HCT116 (cell line): Measurements from ENCODE around the gene CLIP4. TPM values are rescaled to one million over a fixed set of nuclear protein-coding genes. Genes with fewer than 3 reads are reported as not detected.

Experiments
- ATAC-seq: fragments of 200-7000 bp; cut with Tn5 transposase; 2 replicates; pipeline ENCODE4 v1.9.1; 2020; ENCODE audit warnings: mild to moderate bottlenecking, moderate library complexity
- BruUV-seq: library from RNA; stranded (reverse); fragments of 400-500 nt; replicated peaks from 2 replicates; lab custom pipeline; 2021; lab: Mats Ljungman, UMichigan
- CTCF ChIA-PET: fragments of 300-600 bp; sonication (Branson Sonifier 250); formaldehyde crosslinking; loops from one replicate; lab custom pipeline; 2021; ENCODE audit warnings: antibody characterized with exemption; lab: Charles Lee
- POLR2A ChIA-PET: fragments of 300-600, 350-600 bp; sonication (Branson Sonifier 250); formaldehyde crosslinking; loops from one replicate; lab custom pipeline; 2021; ENCODE audit warnings: antibody characterized with exemption; lab: Charles Lee
- RAD21 ChIA-PET, 2 experiments: fragments of 300-600 bp; sonication (Branson Sonifier 250); formaldehyde crosslinking; loops; one replicate each; lab custom pipeline; 2023; ENCODE audit warnings: low total read pairs in 2 of 2; ENCODE audit not compliant: uncharacterized antibody in 2 of 2, unreplicated experiment in 2 of 2, low non-redundant PET in 1 of 2; lab: Charles Lee
- DNase-seq: peaks from one replicate; pipeline ENCODE4 v3.0.0-alpha.2; 2010; ENCODE audit warnings: low read depth, low spot score
- H2AFZ ChIP-seq: fragments of 200-600 bp; shearing (Covaris generic), sonication (generic); 2 replicates; pipeline ENCODE4 v1.6.1; 2017; ENCODE audit warnings: low read depth, mixed run types, mixed read lengths, antibody characterized with exemption, low read length; ENCODE audit not compliant: poor library complexity, severe bottlenecking
- H3K27ac ChIP-seq: 2 replicates; pipeline ENCODE4 v1.5.1; 2012; ENCODE audit warnings: low read depth, low read length
- H3K27me3 ChIP-seq: fragments of 200-600 bp; sonication (generic); 2 replicates; pipeline ENCODE4 v1.6.1; 2016; ENCODE audit warnings: mixed run types, low read length, mixed read lengths; ENCODE audit not compliant: insufficient read depth
- H3K36me3 ChIP-seq, 2 experiments: fragments of 200-500 bp in 1 of 2; fragments of 200-600 bp in 1 of 2; sonication (Bioruptor generic) in 1 of 2; sonication (generic) in 1 of 2; 2 replicates each; pipeline versions ENCODE4 v1.5.1 to v1.6.1; 2014 to 2016; ENCODE audit warnings: low read length in 2 of 2, inconsistent platforms in 1 of 2, mixed read lengths in 1 of 2, mixed run types in 1 of 2; ENCODE audit not compliant: insufficient read depth in 2 of 2, control insufficient read depth in 1 of 2
- H3K4me1 ChIP-seq, 2 experiments: fragments of 200-600 bp in 1 of 2; sonication (generic) in 1 of 2; 2 replicates each; pipeline versions ENCODE4 v1.5.1 to v1.6.1; 2012 to 2017; ENCODE audit warnings: low read length in 2 of 2, inconsistent platforms in 1 of 2, mild to moderate bottlenecking in 1 of 2, mixed read lengths in 1 of 2, mixed run types in 1 of 2, moderate library complexity in 1 of 2; ENCODE audit not compliant: insufficient read depth in 2 of 2, control insufficient read depth in 1 of 2
- H3K4me2 ChIP-seq: fragments of 200-600 bp; sonication (generic); 2 replicates; pipeline ENCODE4 v1.6.1; 2017; ENCODE audit warnings: mixed run types, low read length, mixed read lengths
- H3K4me3 ChIP-seq, 2 experiments: fragments of 200-600 bp in 1 of 2; sonication (generic) in 1 of 2; replicated peaks in 1 of 2; 2 replicates each; pipeline ENCODE4 v1.5.1; 2011 to 2016; ENCODE audit warnings: low read length in 2 of 2, control low read depth in 1 of 2, low read depth in 1 of 2, mild to moderate bottlenecking in 1 of 2, mixed read lengths in 1 of 2, mixed run types in 1 of 2
- H3K79me2 ChIP-seq: fragments of 200-600 bp; sonication (generic); 2 replicates; pipeline ENCODE4 v1.6.1; 2017; ENCODE audit warnings: mild to moderate bottlenecking, mixed run types, low read length, moderate library complexity, mixed read lengths; ENCODE audit not compliant: insufficient read depth
- H3K9ac ChIP-seq: fragments of 200-600 bp; sonication (generic); 2 replicates; pipeline ENCODE4 v1.6.1; 2016; ENCODE audit warnings: low read length, mixed read lengths
- H3K9me2 ChIP-seq: fragments of 200-600 bp; sonication (generic), shearing (Covaris generic); 2 replicates; pipeline ENCODE4 v1.6.1; 2017; ENCODE audit warnings: mixed run types, mild to moderate bottlenecking, moderate library complexity; ENCODE audit not compliant: insufficient read depth
- H3K9me3 ChIP-seq, 2 experiments: fragments of 200-500 bp in 1 of 2; fragments of 200-600 bp in 1 of 2; sonication (Bioruptor generic) in 1 of 2; sonication (generic) in 1 of 2; 2 replicates each; pipeline ENCODE4 v1.6.1; 2014 to 2017; ENCODE audit warnings: low read length in 2 of 2, mixed read lengths in 2 of 2, inconsistent platforms in 1 of 2, low read depth in 1 of 2, mild to moderate bottlenecking in 1 of 2, mixed run types in 1 of 2, moderate library complexity in 1 of 2; ENCODE audit not compliant: control insufficient read depth in 1 of 2, insufficient read depth in 1 of 2
- H4K20me1 ChIP-seq: fragments of 200-600 bp; sonication (generic), shearing (Covaris generic); 2 replicates; pipeline ENCODE4 v1.6.1; 2017; ENCODE audit warnings: mixed run types, mild to moderate bottlenecking, moderate library complexity; ENCODE audit not compliant: insufficient read depth
- CBX3 ChIP-seq: IDR thresholded peaks from 2 replicates; pipeline ENCODE4 v1.6.1; 2012; ENCODE audit warnings: low read depth
- CEBPB ChIP-seq: IDR thresholded peaks from 2 replicates; pipeline ENCODE4 v1.6.1; 2012; ENCODE audit warnings: low read depth
- EGR1 ChIP-seq: IDR thresholded peaks from 2 replicates; pipeline ENCODE4 v1.6.1; 2012; ENCODE audit warnings: low read depth
- ELF1 ChIP-seq: IDR thresholded peaks from 2 replicates; pipeline ENCODE4 v1.6.1; 2012; ENCODE audit warnings: low read depth, borderline replicate concordance
- EZH2 ChIP-seq: fragments of 200-600 bp; sonication (generic); IDR thresholded peaks from 2 replicates; pipeline ENCODE4 v1.6.1; 2017; ENCODE audit warnings: antibody characterized with exemption, mixed run types
- EZH2phosphoT487 ChIP-seq: fragments of 200-600 bp; IDR thresholded peaks from 2 replicates; pipeline ENCODE4 v1.6.1; 2018; ENCODE audit warnings: antibody characterized with exemption, borderline replicate concordance
- JUND ChIP-seq: IDR thresholded peaks from 2 replicates; pipeline ENCODE4 v1.6.1; 2012
- POLR2A ChIP-seq: IDR thresholded peaks from 2 replicates; pipeline ENCODE4 v1.7.0; 2011; ENCODE audit warnings: borderline replicate concordance; ENCODE audit not compliant: insufficient read depth, insufficient read length; ENCODE audit errors: extremely low read depth
- POLR2AphosphoS5 ChIP-seq: IDR thresholded peaks from 2 replicates; pipeline ENCODE4 v1.6.1; 2011; ENCODE audit warnings: mild to moderate bottlenecking, low read depth, low read length, moderate library complexity
- SIN3A ChIP-seq: IDR thresholded peaks from 2 replicates; pipeline ENCODE4 v1.6.1; 2012; ENCODE audit warnings: low read depth
- SP1 ChIP-seq: IDR thresholded peaks from 2 replicates; pipeline ENCODE4 v1.6.1; 2012; ENCODE audit warnings: low read depth
- SRF ChIP-seq: IDR thresholded peaks from 2 replicates; pipeline ENCODE4 v1.6.1; 2012; ENCODE audit warnings: low read depth
- TCF7L2 ChIP-seq: IDR thresholded peaks from 2 replicates; pipeline ENCODE4 v1.7.0; 2011; ENCODE audit warnings: borderline replicate concordance, inconsistent platforms; ENCODE audit not compliant: insufficient read depth, insufficient read length; ENCODE audit errors: extremely low read depth
- ZFX ChIP-seq: fragments of 450-650 bp; IDR thresholded peaks from 2 replicates; pipeline ENCODE4 v1.6.1; 2017
- intact Hi-C: fragments of 100-400 bp; cut with micrococcal nuclease; formaldehyde crosslinking; loops from 2 replicates; pipeline ENCODE4 v1.10.0; 2022
- total RNA-seq: library from RNA; stranded (reverse); gene quantifications from one replicate; pipeline ENCODE4 v1.2.1, GENCODE V29; 2021; ENCODE audit not compliant: unreplicated experiment
- TF ChIP-seq, protein P1 (sequence below): IDR thresholded peaks from 2 replicates; pipeline ENCODE4 v1.6.1; 2012
- TF ChIP-seq, protein P2 (sequence below): IDR thresholded peaks from 2 replicates; pipeline ENCODE4 v1.6.1; 2011; ENCODE audit warnings: mild to moderate bottlenecking, low read length, moderate library complexity; ENCODE audit not compliant: insufficient replicate concordance; ENCODE audit errors: extremely low read depth
- TF ChIP-seq, protein P3 (sequence below): IDR thresholded peaks from 2 replicates; pipeline ENCODE4 v1.6.1; 2012; ENCODE audit warnings: low read depth

CLIP4 gene
- total RNA-seq, 1 experiment from 2014 or later, result 27.8 TPM

- DNase-seq (no peak), ATAC-seq (no peak)
- no TSS peak for BruUV-seq
- no peak overlapping the region for H3K9ac ChIP-seq
- H4K20me1 ChIP-seq, result no peaks in the 10 kb centered on the region
- ChIA-PET RAD21 (no interaction called here), CTCF (no interaction called here), POLR2A (no interaction called here)
- intact Hi-C loops, result no loop called here
- no peaks in the 10 kb centered on the region for H3K27me3 ChIP-seq
- no peaks in the 10 kb centered on the region for H3K9me2 ChIP-seq
- H3K4me2 ChIP-seq, result no peak overlapping the region
- TF ChIP-seq CEBPB (no peak), ZFX (no peak), EZH2phosphoT487 (no peak), ELF1 (no peak), CBX3 (no peak), SRF (no peak), EZH2 (no peak), TCF7L2 (no peak), EGR1 (no peak), POLR2AphosphoS5 (no peak), SP1 (no peak), JUND (no peak), POLR2A (no peak), SIN3A (no peak)
- TF ChIP-seq, protein P1, sequence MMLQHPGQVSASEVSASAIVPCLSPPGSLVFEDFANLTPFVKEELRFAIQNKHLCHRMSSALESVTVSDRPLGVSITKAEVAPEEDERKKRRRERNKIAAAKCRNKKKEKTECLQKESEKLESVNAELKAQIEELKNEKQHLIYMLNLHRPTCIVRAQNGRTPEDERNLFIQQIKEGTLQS, result no peak
- TF ChIP-seq, protein P2, sequence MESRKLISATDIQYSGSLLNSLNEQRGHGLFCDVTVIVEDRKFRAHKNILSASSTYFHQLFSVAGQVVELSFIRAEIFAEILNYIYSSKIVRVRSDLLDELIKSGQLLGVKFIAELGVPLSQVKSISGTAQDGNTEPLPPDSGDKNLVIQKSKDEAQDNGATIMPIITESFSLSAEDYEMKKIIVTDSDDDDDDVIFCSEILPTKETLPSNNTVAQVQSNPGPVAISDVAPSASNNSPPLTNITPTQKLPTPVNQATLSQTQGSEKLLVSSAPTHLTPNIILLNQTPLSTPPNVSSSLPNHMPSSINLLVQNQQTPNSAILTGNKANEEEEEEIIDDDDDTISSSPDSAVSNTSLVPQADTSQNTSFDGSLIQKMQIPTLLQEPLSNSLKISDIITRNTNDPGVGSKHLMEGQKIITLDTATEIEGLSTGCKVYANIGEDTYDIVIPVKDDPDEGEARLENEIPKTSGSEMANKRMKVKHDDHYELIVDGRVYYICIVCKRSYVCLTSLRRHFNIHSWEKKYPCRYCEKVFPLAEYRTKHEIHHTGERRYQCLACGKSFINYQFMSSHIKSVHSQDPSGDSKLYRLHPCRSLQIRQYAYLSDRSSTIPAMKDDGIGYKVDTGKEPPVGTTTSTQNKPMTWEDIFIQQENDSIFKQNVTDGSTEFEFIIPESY, result no peak
- TF ChIP-seq, protein P3, sequence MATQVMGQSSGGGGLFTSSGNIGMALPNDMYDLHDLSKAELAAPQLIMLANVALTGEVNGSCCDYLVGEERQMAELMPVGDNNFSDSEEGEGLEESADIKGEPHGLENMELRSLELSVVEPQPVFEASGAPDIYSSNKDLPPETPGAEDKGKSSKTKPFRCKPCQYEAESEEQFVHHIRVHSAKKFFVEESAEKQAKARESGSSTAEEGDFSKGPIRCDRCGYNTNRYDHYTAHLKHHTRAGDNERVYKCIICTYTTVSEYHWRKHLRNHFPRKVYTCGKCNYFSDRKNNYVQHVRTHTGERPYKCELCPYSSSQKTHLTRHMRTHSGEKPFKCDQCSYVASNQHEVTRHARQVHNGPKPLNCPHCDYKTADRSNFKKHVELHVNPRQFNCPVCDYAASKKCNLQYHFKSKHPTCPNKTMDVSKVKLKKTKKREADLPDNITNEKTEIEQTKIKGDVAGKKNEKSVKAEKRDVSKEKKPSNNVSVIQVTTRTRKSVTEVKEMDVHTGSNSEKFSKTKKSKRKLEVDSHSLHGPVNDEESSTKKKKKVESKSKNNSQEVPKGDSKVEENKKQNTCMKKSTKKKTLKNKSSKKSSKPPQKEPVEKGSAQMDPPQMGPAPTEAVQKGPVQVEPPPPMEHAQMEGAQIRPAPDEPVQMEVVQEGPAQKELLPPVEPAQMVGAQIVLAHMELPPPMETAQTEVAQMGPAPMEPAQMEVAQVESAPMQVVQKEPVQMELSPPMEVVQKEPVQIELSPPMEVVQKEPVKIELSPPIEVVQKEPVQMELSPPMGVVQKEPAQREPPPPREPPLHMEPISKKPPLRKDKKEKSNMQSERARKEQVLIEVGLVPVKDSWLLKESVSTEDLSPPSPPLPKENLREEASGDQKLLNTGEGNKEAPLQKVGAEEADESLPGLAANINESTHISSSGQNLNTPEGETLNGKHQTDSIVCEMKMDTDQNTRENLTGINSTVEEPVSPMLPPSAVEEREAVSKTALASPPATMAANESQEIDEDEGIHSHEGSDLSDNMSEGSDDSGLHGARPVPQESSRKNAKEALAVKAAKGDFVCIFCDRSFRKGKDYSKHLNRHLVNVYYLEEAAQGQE, result no peak
- H2AFZ ChIP-seq, result no peak overlapping the region
- H3K36me3 ChIP-seq, result no peaks in the 10 kb centered on the region
- peaks cover 7% of the 10 kb centered on the region for H3K79me2 ChIP-seq
- H3K4me3 ChIP-seq, result no peak overlapping the region
- no peak overlapping the region for H3K27ac ChIP-seq
- no peaks in the 10 kb centered on the region; a peak in 1 of 4 replicates for H3K4me1 ChIP-seq
- H3K9me3 ChIP-seq, result no peaks in the 10 kb centered on the region
These were observed 28.4 kb downstream of the CLIP4 start for GRCh38 chr2:29143657-29144056.
